Stimulated activated CD4-positive, alpha-beta T cell treated with anti-CD3 and anti-CD28 coated beads, TNF-alpha, amount 100 ng/mL, for 4 hours (primary cell): Measurements from ENCODE around the gene CERKL.

Source experiments
- DNase-seq, 3 experiments: peaks; one replicate each; pipeline ENCODE4 v3.0.0-alpha.2; 2020; ENCODE audit warnings: low read depth in 3 of 3

The CERKL gene

DNA sequence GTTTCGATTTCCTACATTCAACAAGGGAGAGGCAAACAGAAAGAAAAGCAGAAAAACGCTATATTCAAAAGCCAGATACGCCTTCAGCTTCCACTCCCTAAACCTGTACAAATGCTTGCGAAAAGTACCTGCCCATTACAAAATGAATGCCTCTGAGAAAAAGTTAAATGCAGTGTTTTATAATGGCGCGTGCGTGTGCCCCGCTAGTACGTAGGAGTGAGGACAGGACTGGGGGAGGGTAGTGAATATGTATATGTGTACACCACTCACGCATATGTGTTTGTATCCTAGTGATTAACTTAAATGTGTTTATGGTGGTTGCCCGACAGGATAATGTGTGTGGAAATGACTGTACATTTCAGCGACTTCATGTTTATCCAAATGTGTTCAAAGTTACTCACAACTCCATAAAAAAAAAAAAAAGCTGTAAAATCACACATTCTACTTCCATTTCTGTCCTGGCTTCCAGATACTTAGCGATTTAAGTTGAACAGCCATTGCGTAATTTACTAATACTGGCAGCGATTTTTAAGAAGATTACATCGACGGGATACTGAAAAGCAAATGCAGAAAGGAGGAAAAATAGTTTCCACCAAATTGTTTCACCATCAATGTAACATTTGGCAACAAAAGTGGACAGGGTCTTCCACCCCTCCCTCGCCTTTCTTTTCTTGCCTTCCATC lies 22.1 kb upstream of the CERKL start:
- no peak for DNase-seq

DNA sequence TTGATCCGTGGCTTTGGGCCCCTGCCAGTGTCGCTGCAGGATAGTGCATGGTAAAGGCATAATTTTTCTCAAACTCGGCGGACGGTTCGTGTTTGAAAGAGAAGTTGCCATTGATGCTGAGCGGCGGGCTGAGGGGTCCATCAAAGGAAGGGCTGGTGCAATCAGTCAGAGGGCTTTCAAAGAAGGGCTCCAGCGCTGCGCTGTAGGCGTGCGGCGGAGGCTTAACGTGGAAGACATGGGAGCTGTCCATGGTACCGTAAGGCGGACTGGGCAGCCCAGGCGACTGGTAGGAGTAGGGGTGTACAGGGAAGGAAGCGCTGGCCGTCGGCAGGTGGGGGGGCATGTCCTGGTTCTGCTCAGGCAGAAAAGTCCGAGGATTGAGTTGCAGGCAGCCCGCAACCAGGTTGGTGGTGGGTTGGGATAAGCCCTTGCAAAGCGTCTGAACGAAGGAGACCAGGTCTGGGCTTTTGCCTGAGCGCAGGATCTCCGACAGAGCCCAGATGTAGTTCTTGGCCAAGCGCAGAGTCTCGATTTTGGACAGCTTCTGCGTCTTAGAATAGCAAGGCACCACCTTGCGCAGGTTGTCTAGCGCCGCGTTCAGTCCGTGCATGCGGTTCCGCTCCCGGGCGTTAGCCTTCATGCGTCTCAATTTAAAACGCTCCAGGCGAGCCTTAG lies 21.1 kb upstream of the CERKL start:
- DNase-seq: peak in 2 of 3 experiments; percentile 5 to 21

DNA sequence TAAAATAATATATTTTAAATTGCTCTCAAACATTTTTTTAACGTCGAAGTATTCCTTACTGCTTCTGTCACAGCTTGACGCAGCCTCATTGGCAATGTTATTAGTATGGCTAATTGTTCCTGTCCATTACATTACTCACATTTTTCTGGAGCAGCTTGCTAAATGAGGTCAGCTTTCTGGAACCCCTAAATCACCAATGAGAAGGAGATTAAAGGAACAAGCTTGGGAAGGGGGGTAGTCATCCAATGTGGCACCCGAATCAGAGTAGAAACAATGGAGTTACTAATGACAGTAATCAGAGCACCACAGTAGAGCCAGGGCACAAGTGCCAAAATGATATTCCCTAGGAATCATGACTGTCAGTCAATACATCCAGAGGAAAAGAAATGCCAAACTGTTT lies 18.3 kb upstream of the CERKL start:
- no peak for DNase-seq

- no peak for DNase-seq
Observed at GRCh38 chr2:181674461-181674860, 17.6 kb upstream of the CERKL start.

GRCh38 chr2:181673173-181673572 lies 16.3 kb upstream of the CERKL start:
- DNase-seq: no peak

GRCh38 chr2:181672255-181673008 lies 15.5 kb upstream of the CERKL start:
- no peak for DNase-seq

- DNase-seq: no peak
Observed at GRCh38 chr2:181670632-181671031, 13.7 kb upstream of the CERKL start.

DNA sequence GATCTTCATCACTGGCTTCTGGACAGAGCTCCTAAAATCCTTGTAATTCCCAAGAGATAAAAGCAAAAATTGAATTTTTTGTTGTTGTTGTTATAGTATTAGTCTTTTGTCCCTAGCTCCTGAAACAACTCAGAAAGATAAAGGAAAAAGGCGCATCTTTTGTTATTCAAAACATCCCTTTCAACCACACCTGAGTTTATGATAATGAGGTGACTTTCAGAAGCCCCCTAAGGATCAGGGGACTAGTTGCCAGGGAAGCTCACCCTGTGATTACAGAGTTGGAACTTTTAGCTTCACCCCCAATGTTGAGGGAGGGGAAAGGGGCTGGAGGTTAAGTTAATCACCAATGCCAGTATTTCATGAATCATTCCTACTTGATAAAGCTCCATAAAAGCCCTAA lies 10.3 kb upstream of the CERKL start:
- DNase-seq: no peak

DNA sequence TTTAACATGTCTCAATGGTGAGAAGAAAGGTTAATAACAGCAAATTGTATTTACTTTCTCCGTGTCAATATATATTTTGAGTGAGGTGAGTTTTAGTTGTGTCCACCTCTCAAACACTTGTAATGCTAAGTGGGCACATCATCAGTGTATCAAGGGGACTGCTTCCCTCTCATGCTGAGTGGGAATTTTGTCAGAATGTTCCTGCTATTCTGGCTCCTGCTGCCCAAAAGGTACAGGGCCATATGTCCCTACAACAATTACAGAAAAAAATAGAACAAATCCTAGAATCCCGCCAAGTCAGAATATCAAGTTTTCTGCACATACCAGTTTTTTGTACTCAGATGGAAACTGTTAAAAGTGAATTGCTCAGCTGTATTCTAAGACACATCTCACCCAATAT lies 5.4 kb upstream of the CERKL start:
- no peak for DNase-seq

- DNase-seq: no peak
Observed at GRCh38 chr2:181660181-181660580, 3.3 kb upstream of the CERKL start.

- no peak for DNase-seq
Observed at GRCh38 chr2:181658444-181658843, 1.5 kb upstream of the CERKL start.

DNA sequence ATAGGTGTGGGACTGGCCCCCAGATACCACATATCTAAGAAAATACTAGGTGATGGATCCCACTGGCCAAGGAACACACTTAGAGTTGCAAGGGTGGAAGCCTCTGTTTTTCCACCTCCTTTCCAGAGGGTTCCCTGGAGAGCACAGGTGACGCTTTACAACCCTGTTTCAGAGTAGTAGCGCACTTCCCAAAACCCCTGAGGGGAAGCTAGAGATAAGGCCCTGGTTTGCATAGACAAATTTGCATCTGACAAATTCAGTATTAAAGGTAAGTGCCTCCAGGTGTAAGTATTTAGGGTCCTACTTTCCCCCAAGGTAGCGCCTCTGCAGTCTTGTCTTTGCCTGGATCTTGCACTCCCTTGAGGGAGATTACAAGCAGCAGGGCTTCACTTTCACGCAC lies 474 bp upstream of the CERKL start:
- DNase-seq: no peak

DNA sequence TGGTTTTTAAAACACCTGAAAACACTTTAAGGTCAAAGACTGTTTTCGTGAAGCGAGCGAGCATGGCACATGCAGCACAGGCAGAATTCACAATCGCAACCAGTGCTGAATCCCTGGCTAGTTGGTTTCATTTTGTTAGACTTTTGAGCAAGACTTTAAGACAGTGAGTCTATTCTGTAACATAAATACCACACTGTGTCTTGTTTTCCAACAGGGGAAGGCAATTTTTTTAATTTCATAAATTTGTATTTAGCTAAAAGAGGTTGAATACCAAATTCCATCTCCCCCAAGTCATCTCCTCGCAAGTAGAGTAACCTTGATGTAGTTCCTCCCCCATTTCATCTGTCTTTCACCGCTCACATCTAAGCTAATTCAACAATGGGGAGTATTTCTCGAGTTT lies 1.4 kb downstream of the CERKL start:
- DNase-seq: no peak

- DNase-seq: no peak
Observed at GRCh38 chr2:181649436-181649979, 7.4 kb downstream of the CERKL start.

DNA sequence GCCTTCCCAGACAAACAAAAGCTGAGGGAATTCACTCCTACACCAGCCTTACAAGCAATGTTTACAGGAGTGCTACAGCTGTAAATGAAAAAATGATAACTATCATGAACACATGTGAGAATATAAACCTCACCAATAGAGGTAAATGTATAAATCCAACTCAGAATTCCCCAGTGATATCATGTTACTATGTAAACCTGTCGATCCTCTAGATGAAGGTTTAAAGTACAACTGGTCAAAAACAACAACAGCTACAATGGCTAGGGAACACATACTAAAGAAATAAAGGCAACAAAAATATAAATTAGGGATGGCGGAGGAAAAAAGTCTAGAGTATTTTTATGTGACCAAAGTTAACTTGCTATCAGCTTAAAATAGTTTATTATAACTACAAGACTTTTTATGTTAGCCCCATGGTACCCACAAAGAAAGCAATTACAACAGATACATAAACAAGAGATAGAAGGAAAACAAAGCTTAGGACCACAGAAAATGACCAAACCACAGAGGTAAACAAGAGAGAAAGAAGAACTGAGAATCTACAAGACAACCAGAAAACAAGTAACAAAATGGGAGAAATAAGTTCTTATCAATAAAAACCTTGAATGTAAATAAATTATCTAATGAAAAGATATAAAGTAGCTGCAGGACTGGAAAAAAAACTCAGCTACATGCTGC lies 8.3 kb downstream of the CERKL start:
- no peak for DNase-seq

GRCh38 chr2:181646415-181646987 lies 10.4 kb downstream of the CERKL start:
- DNase-seq: no peak

DNA sequence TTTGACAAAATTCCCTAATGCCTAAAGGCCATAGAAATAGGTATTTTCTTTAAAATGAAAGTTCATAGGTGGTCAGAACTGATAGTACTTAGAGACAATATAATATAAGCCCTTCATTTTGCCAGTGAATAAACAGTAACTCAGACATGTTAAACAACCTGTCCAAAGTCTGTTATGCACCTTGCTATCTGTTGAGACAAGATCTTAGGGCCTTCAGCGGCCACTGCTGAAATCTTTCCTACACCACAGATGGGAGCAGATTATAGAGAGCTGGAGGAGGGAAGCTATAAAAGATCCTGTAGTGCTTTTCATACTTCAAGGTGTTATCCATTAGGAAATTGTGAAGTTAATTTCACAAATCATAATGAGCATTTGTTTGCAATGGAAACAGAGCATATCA lies 13.8 kb downstream of the CERKL start:
- DNase-seq: no peak

GRCh38 chr2:181642086-181642485 lies 14.8 kb downstream of the CERKL start:
- no peak for DNase-seq

DNA sequence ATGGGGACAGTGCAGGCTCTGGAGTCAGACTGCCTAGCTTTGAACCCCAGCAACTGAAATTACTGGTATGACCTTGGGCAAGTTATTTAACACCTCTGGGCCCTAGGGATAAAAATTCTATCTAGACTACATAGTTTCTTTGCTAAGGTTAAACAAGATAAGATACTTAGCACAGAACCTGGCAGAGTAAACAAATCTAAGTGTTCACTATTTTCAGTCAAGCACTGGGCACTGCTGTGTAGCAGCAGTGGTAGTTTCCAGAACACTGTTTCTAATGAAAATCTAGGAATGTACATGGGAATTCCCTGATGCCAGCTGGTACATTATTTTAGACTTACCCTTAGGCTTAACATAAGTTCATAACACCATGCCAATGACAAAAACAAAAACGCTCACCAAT lies 17.2 kb downstream of the CERKL start:
- no peak for DNase-seq

GRCh38 chr2:181632733-181633401 lies 24.0 kb downstream of the CERKL start:
- DNase-seq: no peak
